ENCODE data around the gene OR2AG2. TPM values are rescaled to one million over a fixed set of nuclear protein-coding genes. Genes with fewer than 3 reads are reported as not detected.

OR2AG2 gene
- total RNA-seq, 1 donor from 2014 or later, result 0.09 TPM

DNA sequence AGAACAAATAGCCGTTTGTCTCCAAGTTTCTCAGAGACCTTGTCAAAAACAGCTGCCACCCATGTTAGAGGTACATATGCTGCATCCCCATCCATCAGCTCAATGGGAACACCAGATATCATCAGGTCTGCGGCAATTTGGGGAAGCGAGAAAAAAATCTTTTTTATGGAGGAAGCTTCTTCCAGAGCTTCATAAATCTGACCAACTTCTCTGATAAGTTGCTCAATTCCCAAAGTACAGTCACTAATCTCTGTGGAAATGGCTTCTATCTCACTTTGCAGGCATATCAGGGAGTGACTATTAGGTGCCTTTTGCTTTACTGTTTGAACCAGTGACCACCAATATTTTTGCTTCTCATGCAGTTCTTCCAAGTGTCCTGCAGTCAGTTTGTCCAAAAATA lies 54.4 kb downstream of the OR2AG2 start:
- Histone ChIP-seq H3K27ac (no peak overlapping the region), H3K9me3 (no peaks in the 10 kb centered on the region)

More for the DNA sequence above, 54.4 kb downstream of the OR2AG2 start:
- H3K27me3 ChIP-seq (ENCODE audit: low read depth), result no peaks in the 10 kb centered on the region
- DNase-seq (no peak), ATAC-seq (no peak)
- intact Hi-C loops (cut with DNase I), result no loop called here
- no peaks in the 10 kb centered on the region for H3K4me1 ChIP-seq
- H3K36me3 ChIP-seq, result no peaks in the 10 kb centered on the region
- TF ChIP-seq CTCF (IDR thresholded peaks at IDR 0.05), result no peak
- no peak overlapping the region for H3K4me3 ChIP-seq

Other genes starting within 250 kb of the OR2AG2 start
- 16.5 TPM for gene RRP8, start 168.4 kb downstream of the OR2AG2 start, total RNA-seq
- gene ILK, start 168.2 kb downstream of the OR2AG2 start, total RNA-seq, result 135 TPM
- gene TAF10, start 159.8 kb downstream of the OR2AG2 start, total RNA-seq, result 112 TPM
- gene TPP1, start 152.6 kb downstream of the OR2AG2 start, total RNA-seq, result 231 TPM
- 23.2 TPM for gene DCHS1, start 116.2 kb downstream of the OR2AG2 start, total RNA-seq
- gene MRPL17, start 88.6 kb downstream of the OR2AG2 start, total RNA-seq, result 34.2 TPM
- gene OR2AG1, start 11.0 kb upstream of the OR2AG2 start, total RNA-seq, result not detected
- 0.18 TPM for gene OR6A2, start 27.7 kb upstream of the OR2AG2 start, total RNA-seq
- not detected for gene OR10A5, start 73.7 kb upstream of the OR2AG2 start, total RNA-seq
- gene OR10A2, start 91.1 kb upstream of the OR2AG2 start, total RNA-seq, result not detected
- not detected for gene OR10A4, start 104.6 kb upstream of the OR2AG2 start, total RNA-seq
- gene OR2D2, start 120.5 kb upstream of the OR2AG2 start, total RNA-seq, result not detected
- gene OR2D3, start 149.0 kb upstream of the OR2AG2 start, total RNA-seq, result not detected
- 2.3 TPM for gene ZNF215, start 154.4 kb upstream of the OR2AG2 start, total RNA-seq
- gene ZNF214, start 248.4 kb upstream of the OR2AG2 start, total RNA-seq, result 3.3 TPM
- not detected for gene NLRP14, start 248.5 kb upstream of the OR2AG2 start, total RNA-seq

Data from lower lobe of right lung (tissue), 2 donors.